Mesenchymal stem cell (in vitro differentiated cells and primary cell): Measurements from ENCODE around the gene FUBP3.

Experiments used
- DNase-seq: peaks from one replicate; pipeline ENCODE4 v3.0.0-alpha.2; 2013
- H2AFZ ChIP-seq: one replicate; pipeline ENCODE4 v1.6.1; 2013; ENCODE audit warnings: low read depth, mild to moderate bottlenecking, control low read depth, inconsistent platforms, low read length, moderate library complexity
- H2AK5ac ChIP-seq: 2 replicates; pipeline ENCODE4 v1.6.1; 2013; ENCODE audit warnings: low read length, moderate library complexity, mild to moderate bottlenecking, inconsistent platforms; ENCODE audit not compliant: severe bottlenecking
- H2BK120ac ChIP-seq: one replicate; pipeline ENCODE4 v1.6.1; 2013; ENCODE audit warnings: low read depth, mild to moderate bottlenecking, inconsistent platforms, low read length, moderate library complexity
- H2BK12ac ChIP-seq, 2 experiments: one replicate each; pipeline ENCODE4 v1.6.1; 2013; ENCODE audit warnings: inconsistent platforms in 2 of 2, low read length in 2 of 2, mild to moderate bottlenecking in 2 of 2, moderate library complexity in 2 of 2, control low read depth in 1 of 2
- H2BK15ac ChIP-seq: one replicate; pipeline ENCODE4 v1.6.1; 2013; ENCODE audit warnings: mild to moderate bottlenecking, low read depth, inconsistent platforms; ENCODE audit not compliant: poor library complexity, severe bottlenecking
- H2BK5ac ChIP-seq: 2 replicates; pipeline ENCODE4 v1.6.1; 2013; ENCODE audit warnings: low read depth, mild to moderate bottlenecking, low read length, control low read depth, inconsistent platforms; ENCODE audit not compliant: poor library complexity, severe bottlenecking
- H3K14ac ChIP-seq, 2 experiments: one replicate each; pipeline ENCODE4 v1.6.1; 2013; ENCODE audit warnings: inconsistent platforms in 2 of 2, low read length in 2 of 2, control low read depth in 1 of 2, mild to moderate bottlenecking in 1 of 2, moderate library complexity in 1 of 2
- H3K18ac ChIP-seq, 2 experiments: one replicate each; pipeline ENCODE4 v1.6.1; 2013; ENCODE audit warnings: inconsistent platforms in 2 of 2, low read length in 2 of 2, control low read depth in 1 of 2, low read depth in 1 of 2, mild to moderate bottlenecking in 1 of 2
- H3K23ac ChIP-seq, 2 experiments: one replicate each; pipeline ENCODE4 v1.6.1; 2013; ENCODE audit warnings: inconsistent platforms in 2 of 2, low read length in 2 of 2, mild to moderate bottlenecking in 2 of 2, moderate library complexity in 2 of 2, control low read depth in 1 of 2
- H3K27ac ChIP-seq: 2 replicates; pipeline ENCODE4 v1.5.1; 2013; ENCODE audit warnings: mild to moderate bottlenecking, moderate library complexity, low read length, control low read depth, inconsistent platforms; ENCODE audit not compliant: poor library complexity, severe bottlenecking
- H3K27me3 ChIP-seq, 2 experiments: 2 replicates each; pipeline versions ENCODE4 v1.6.1 to v1.7.0; 2013; ENCODE audit warnings: low read length in 2 of 2, mild to moderate bottlenecking in 2 of 2, moderate library complexity in 2 of 2, control low read depth in 1 of 2, inconsistent platforms in 1 of 2; ENCODE audit not compliant: control insufficient read depth in 1 of 2, insufficient read depth in 1 of 2
- H3K36me3 ChIP-seq, 2 experiments: 2 replicates each; pipeline versions ENCODE4 v1.6.1 to v1.7.0; 2013; ENCODE audit warnings: low read length in 2 of 2, control low read depth in 1 of 2, inconsistent platforms in 1 of 2, low read depth in 1 of 2, mild to moderate bottlenecking in 1 of 2; ENCODE audit not compliant: insufficient read depth in 2 of 2, control insufficient read depth in 1 of 2
- H3K4ac ChIP-seq, 2 experiments: one replicate each; pipeline ENCODE4 v1.6.1; 2013; ENCODE audit warnings: inconsistent platforms in 2 of 2, low read length in 2 of 2, mild to moderate bottlenecking in 2 of 2, moderate library complexity in 2 of 2, control low read depth in 1 of 2, low read depth in 1 of 2
- H3K4me1 ChIP-seq: 2 replicates; pipeline ENCODE4 v1.6.1; 2013; ENCODE audit warnings: low read depth, low read length, control low read depth; ENCODE audit not compliant: control insufficient read depth, insufficient read depth
- H3K4me2 ChIP-seq: 2 replicates; pipeline ENCODE4 v1.6.1; 2013; ENCODE audit warnings: low read length, mild to moderate bottlenecking, inconsistent platforms; ENCODE audit not compliant: poor library complexity, severe bottlenecking
- H3K4me3 ChIP-seq, 2 experiments: 2 replicates each; pipeline versions ENCODE4 v1.5.1 to v1.7.0; 2013; ENCODE audit warnings: low read length in 2 of 2, mild to moderate bottlenecking in 2 of 2, control low read depth in 1 of 2, low read depth in 1 of 2; ENCODE audit not compliant: insufficient read depth in 1 of 2
- H3K79me1 ChIP-seq: replicated peaks from 2 replicates; pipeline ENCODE4 v1.6.1; 2013; ENCODE audit warnings: mild to moderate bottlenecking, control low read depth, low read length, inconsistent platforms; ENCODE audit not compliant: poor library complexity, severe bottlenecking
- H3K9ac ChIP-seq: 2 replicates; pipeline ENCODE4 v1.7.0; 2013; ENCODE audit warnings: mild to moderate bottlenecking, low read length, moderate library complexity
- H3K9me3 ChIP-seq: 2 replicates; pipeline ENCODE4 v1.7.0; 2013; ENCODE audit warnings: mild to moderate bottlenecking, low read length; ENCODE audit not compliant: control insufficient read depth
- H4K8ac ChIP-seq: one replicate; pipeline ENCODE4 v1.6.1; 2013; ENCODE audit warnings: inconsistent platforms, mild to moderate bottlenecking, low read length, moderate library complexity
- H4K91ac ChIP-seq: one replicate; pipeline ENCODE4 v1.6.1; 2013; ENCODE audit warnings: mild to moderate bottlenecking, low read length, inconsistent platforms
- WGBS: methylation state at CpG from one replicate; pipeline ENCODE4 v1.1.7; 2013; ENCODE audit warnings: mixed read lengths; 5-methylcytosine and 5-hydroxymethylcytosine counted together

FUBP3 gene

GRCh38 chr9:130535818-130536521 lies 43.4 kb upstream of the FUBP3 start:
- no peak overlapping the region for H4K91ac ChIP-seq
- no peaks in the 10 kb centered on the region for H3K36me3 ChIP-seq
- H2BK12ac ChIP-seq: no peak overlapping the region
- H2AFZ ChIP-seq: no peak overlapping the region
- H3K4me2 ChIP-seq: no peak overlapping the region
- H3K14ac ChIP-seq: no peak overlapping the region
- peaks cover 32 to 63% of the 10 kb centered on the region in 2 experiments for H3K27me3 ChIP-seq
- peak overlapping the region in 1 of 2 experiments; percentile 48 for H3K4me3 ChIP-seq
- H3K23ac ChIP-seq: peak overlapping the region in 1 of 2 experiments; percentile 54
- no peak overlapping the region for H3K27ac ChIP-seq
- no peaks in the 10 kb centered on the region for H3K9me3 ChIP-seq
- no peak overlapping the region for H2BK15ac ChIP-seq
- no peak overlapping the region for H3K18ac ChIP-seq
- WGBS: 20% methylated on average over 26 of the region's 28 CpGs
- H2BK120ac ChIP-seq: no peak overlapping the region
- H3K4ac ChIP-seq: no peak overlapping the region
- H4K8ac ChIP-seq: no peak overlapping the region
- H3K79me1 ChIP-seq: no peaks in the 10 kb centered on the region
- peak; percentile 82 for DNase-seq
- no peaks in the 10 kb centered on the region for H3K4me1 ChIP-seq
- no peak overlapping the region for H2BK5ac ChIP-seq
- peak overlapping the region; percentile 46 for H3K9ac ChIP-seq
- no peak overlapping the region for H2AK5ac ChIP-seq

- Histone ChIP-seq H3K4me3 (no peak overlapping the region), H2BK15ac (no peak overlapping the region), H2BK5ac (no peak overlapping the region), H4K8ac (no peak overlapping the region), H3K79me1 (no peaks in the 10 kb centered on the region), H3K9ac (no peak overlapping the region), H3K27me3 (peaks cover 33 to 61% of the 10 kb centered on the region in 2 experiments), H3K23ac (peak overlapping the region in 1 of 2 experiments; percentile 37), H3K14ac (peak overlapping the region in 1 of 2 experiments; percentile 19), H3K18ac (no peak overlapping the region), H2BK12ac (no peak overlapping the region), H3K36me3 (no peaks in the 10 kb centered on the region), H4K91ac (no peak overlapping the region), H3K9me3 (no peaks in the 10 kb centered on the region), H3K4ac (no peak overlapping the region), H2AK5ac (no peak overlapping the region), H3K27ac (no peak overlapping the region), H3K4me1 (no peaks in the 10 kb centered on the region), H2BK120ac (no peak overlapping the region), H3K4me2 (no peak overlapping the region), H2AFZ (no peak overlapping the region)
- 77% methylated on average over 3 of the region's 3 CpGs for WGBS
- no peak for DNase-seq
These were observed 42.7 kb upstream of the FUBP3 start for GRCh38 chr9:130536701-130537107.

- DNase-seq: no peak
- H2BK15ac ChIP-seq: peak overlapping the region; percentile 12
- H4K91ac ChIP-seq: no peak overlapping the region
- no peak overlapping the region for H4K8ac ChIP-seq
- H3K4me2 ChIP-seq: no peak overlapping the region
- H3K79me1 ChIP-seq: no peaks in the 10 kb centered on the region
- H3K18ac ChIP-seq: no peak overlapping the region
- no peaks in the 10 kb centered on the region for H3K36me3 ChIP-seq
- no peak overlapping the region for H2BK12ac ChIP-seq
- no peak overlapping the region for H2AK5ac ChIP-seq
- no peak overlapping the region for H3K9ac ChIP-seq
- H3K14ac ChIP-seq: no peak overlapping the region
- H3K9me3 ChIP-seq: no peaks in the 10 kb centered on the region
- peaks cover 37 to 68% of the 10 kb centered on the region in 2 experiments for H3K27me3 ChIP-seq
- no peak overlapping the region for H3K27ac ChIP-seq
- H2AFZ ChIP-seq: no peak overlapping the region
- peak overlapping the region in 1 of 2 experiments; percentile 74 for H3K23ac ChIP-seq
- no peaks in the 10 kb centered on the region for H3K4me1 ChIP-seq
- no peak overlapping the region for H3K4ac ChIP-seq
- H2BK120ac ChIP-seq: no peak overlapping the region
- H3K4me3 ChIP-seq: no peak overlapping the region
- H2BK5ac ChIP-seq: no peak overlapping the region
- 48% methylated on average over 24 of the region's 25 CpGs for WGBS
These were observed 41.9 kb upstream of the FUBP3 start for GRCh38 chr9:130537346-130538050.

GRCh38 chr9:130539420-130540223 lies 39.8 kb upstream of the FUBP3 start:
- Histone ChIP-seq H3K18ac (no peak overlapping the region), H3K14ac (no peak overlapping the region)
- WGBS: 73% methylated on average over 11 of the region's 11 CpGs

More at GRCh38 chr9:130539420-130540223, 39.8 kb upstream of the FUBP3 start:
- H4K91ac ChIP-seq: no peak overlapping the region
- H3K4me3 ChIP-seq: no peak overlapping the region
- no peaks in the 10 kb centered on the region for H3K36me3 ChIP-seq
- no peaks in the 10 kb centered on the region for H3K79me1 ChIP-seq
- no peak overlapping the region for H3K27ac ChIP-seq
- peaks cover 34 to 70% of the 10 kb centered on the region in 2 experiments for H3K27me3 ChIP-seq
- no peak overlapping the region for H2AK5ac ChIP-seq
- no peak overlapping the region for H2BK15ac ChIP-seq
- no peaks in the 10 kb centered on the region for H3K9me3 ChIP-seq
- H2BK12ac ChIP-seq: no peak overlapping the region
- H3K4ac ChIP-seq: no peak overlapping the region
- peaks cover 4% of the 10 kb centered on the region for H3K4me1 ChIP-seq
- no peak overlapping the region for H2AFZ ChIP-seq
- H3K9ac ChIP-seq: no peak overlapping the region
- H2BK120ac ChIP-seq: no peak overlapping the region
- no peak overlapping the region for H4K8ac ChIP-seq
- no peak for DNase-seq
- no peak overlapping the region for H3K23ac ChIP-seq
- no peak overlapping the region for H2BK5ac ChIP-seq
- no peak overlapping the region for H3K4me2 ChIP-seq
